ENCODE data around the gene TTBK1. TPM values are rescaled to one million over a fixed set of nuclear protein-coding genes. Genes with fewer than 3 reads are reported as not detected.
A peak's percentile ranks its signal among the peaks of the same experiment; 100 is the strongest.

The TTBK1 gene
- total RNA-seq, 1 donor from 2014 or later = 1.7 TPM

GRCh38 chr6:43202451-43202850, 40.8 kb upstream of the TTBK1 start:
- no peaks in the 10 kb centered on the region for H3K27me3 Mint-ChIP-seq
- TF ChIP-seq CTCF (IDR thresholded peaks at IDR 0.05; ENCODE audit: unreplicated experiment) = no peak
- H3K4me3 Mint-ChIP-seq (ENCODE audit: low read depth) = no peak overlapping the region
- H3K4me1 Mint-ChIP-seq (ENCODE audit: low read depth) = no peaks in the 10 kb centered on the region
- H3K36me3 Mint-ChIP-seq (ENCODE audit: insufficient read depth) = peaks cover 25% of the 10 kb centered on the region
- DNase-seq (ENCODE audit: low spot score, unreplicated experiment) = no peak
- no peaks in the 10 kb centered on the region for H3K9me3 Mint-ChIP-seq (ENCODE audit: low read depth)
- H3K27ac Mint-ChIP-seq = no peak overlapping the region

- H3K4me1 Mint-ChIP-seq (ENCODE audit: low read depth) = no peaks in the 10 kb centered on the region
- TF ChIP-seq CTCF (IDR thresholded peaks at IDR 0.05; ENCODE audit: unreplicated experiment) = no peak
- no peak for DNase-seq (ENCODE audit: low spot score, unreplicated experiment)
- H3K9me3 Mint-ChIP-seq (ENCODE audit: low read depth) = no peaks in the 10 kb centered on the region
- H3K27ac Mint-ChIP-seq = no peak overlapping the region
- no peak overlapping the region for H3K4me3 Mint-ChIP-seq (ENCODE audit: low read depth)
- H3K36me3 Mint-ChIP-seq (ENCODE audit: insufficient read depth) = peaks cover 26% of the 10 kb centered on the region
- H3K27me3 Mint-ChIP-seq = no peaks in the 10 kb centered on the region
Observed at GRCh38 chr6:43203029-43203717, 40.1 kb upstream of the TTBK1 start.

- H3K27me3 Mint-ChIP-seq = no peaks in the 10 kb centered on the region
- H3K36me3 Mint-ChIP-seq (ENCODE audit: insufficient read depth) = peaks cover 26% of the 10 kb centered on the region
- no peak overlapping the region for H3K27ac Mint-ChIP-seq
- no peak overlapping the region for H3K4me3 Mint-ChIP-seq (ENCODE audit: low read depth)
- no peak for TF ChIP-seq CTCF (IDR thresholded peaks at IDR 0.05; ENCODE audit: unreplicated experiment)
- no peaks in the 10 kb centered on the region for H3K4me1 Mint-ChIP-seq (ENCODE audit: low read depth)
- H3K9me3 Mint-ChIP-seq (ENCODE audit: low read depth) = no peaks in the 10 kb centered on the region
- DNase-seq (ENCODE audit: low spot score, unreplicated experiment) = no peak
Observed at GRCh38 chr6:43203718-43204095, 39.6 kb upstream of the TTBK1 start.

GRCh38 chr6:43204271-43205105, 38.8 kb upstream of the TTBK1 start:
- no peak for DNase-seq (ENCODE audit: low spot score, unreplicated experiment)
- TF ChIP-seq CTCF (IDR thresholded peaks at IDR 0.05; ENCODE audit: unreplicated experiment) = no peak
- Mint-ChIP-seq H3K36me3 (ENCODE audit: insufficient read depth) (peaks cover 26% of the 10 kb centered on the region), H3K4me3 (ENCODE audit: low read depth) (no peak overlapping the region), H3K27me3 (no peaks in the 10 kb centered on the region), H3K9me3 (ENCODE audit: low read depth) (no peaks in the 10 kb centered on the region), H3K4me1 (ENCODE audit: low read depth) (no peaks in the 10 kb centered on the region), H3K27ac (peak overlapping the region; percentile 45)

GRCh38 chr6:43205849-43206248, 37.4 kb upstream of the TTBK1 start:
- no peak for TF ChIP-seq CTCF (IDR thresholded peaks at IDR 0.05; ENCODE audit: unreplicated experiment)
- H3K4me1 Mint-ChIP-seq (ENCODE audit: low read depth) = no peaks in the 10 kb centered on the region
- DNase-seq (ENCODE audit: low spot score, unreplicated experiment) = no peak

More at GRCh38 chr6:43205849-43206248, 37.4 kb upstream of the TTBK1 start:
- H3K9me3 Mint-ChIP-seq (ENCODE audit: low read depth) = no peaks in the 10 kb centered on the region
- H3K27ac Mint-ChIP-seq = peak overlapping the region; percentile 85
- no peak overlapping the region for H3K4me3 Mint-ChIP-seq (ENCODE audit: low read depth)
- H3K36me3 Mint-ChIP-seq (ENCODE audit: insufficient read depth) = peaks cover 22% of the 10 kb centered on the region
- H3K27me3 Mint-ChIP-seq = no peaks in the 10 kb centered on the region

All from progenitor cell of endocrine pancreas (in vitro differentiated cells).